K562 (cell line): ENCODE measurements around the gene CCDC9B. TPM values are rescaled to one million over a fixed set of nuclear protein-coding genes. Genes with fewer than 3 reads are reported as not detected.

Experiments used
- KAT7 ChIP-seq: sonication (generic); formaldehyde crosslinking; IDR thresholded peaks from 2 replicates; pipeline ENCODE4 v1.8.0; 2022; ENCODE audit warnings: missing genetic modification reagents, mild to moderate bottlenecking, borderline replicate concordance
- MTA3 ChIP-seq: fragments of 450-650 bp; formaldehyde crosslinking; IDR thresholded peaks from 2 replicates; pipeline ENCODE4 v1.6.1; 2017; ENCODE audit warnings: mild to moderate bottlenecking, borderline replicate concordance
- RAD21 ChIP-seq, 2 experiments: fragments of 250-450 bp in 1 of 2; fragments of 450-650 bp in 1 of 2; sonication (Bioruptor Pico) in 1 of 2; formaldehyde crosslinking in 1 of 2; IDR thresholded peaks in 1 of 2; conservative IDR thresholded peaks in 1 of 2; 2 replicates each; pipeline versions ENCODE4 v1.4.0 to v1.8.0; 2020 to 2022; ENCODE audit warnings: mild to moderate bottlenecking in 2 of 2, moderate library complexity in 1 of 2
- YY1 ChIP-seq, 3 experiments: IDR thresholded peaks; 2 replicates each; pipeline ENCODE4 v1.6.1; 2011; ENCODE audit warnings: low read length in 2 of 3, mild to moderate bottlenecking in 2 of 3, moderate library complexity in 2 of 3, borderline replicate concordance in 1 of 3, control low read depth in 1 of 3, low read depth in 1 of 3; ENCODE audit not compliant: insufficient read depth in 3 of 3, insufficient replicate concordance in 2 of 3, control insufficient read depth in 1 of 3, insufficient read length in 1 of 3; ENCODE audit errors: extremely low read depth in 1 of 3
- polyA plus RNA-seq, 8 experiments: library from polyadenylated mRNA; depleted of rRNA in 4 of 8; stranded (reverse) in 5 of 8; unstranded in 3 of 8; fragments of >200 nt; fragmentation: Nextera tagmentation in 2 of 8; fragmentation: Illumina TruSeq in 1 of 8; extraction: Ambion mirVana in 2 of 8; extraction: Trizol in 1 of 8; gene quantifications; 2 replicates each; pipeline versions ENCODE4 v1.2.1 to v1.2.3, GENCODE V29; 2011 to 2014; ENCODE audit warnings: inconsistent platforms in 1 of 8, missing spikeins in 1 of 8
- total RNA-seq, 7 experiments: library from RNA; depleted of rRNA in 6 of 7; stranded (reverse); fragments of >200 nt in 6 of 7; fragmentation: Illumina TruSeq in 2 of 7; extraction: Trizol in 2 of 7; gene quantifications; 2 replicates each; pipeline versions ENCODE4 v1.2.1 to v1.2.3, GENCODE V29; 2011 to 2021; ENCODE audit warnings: low replicate concordance in 1 of 7
- TF ChIP-seq, protein P1 (sequence below): fragments of 450-650 bp; IDR thresholded peaks from 2 replicates; pipeline ENCODE4 v1.6.1; 2017; ENCODE audit warnings: antibody characterized with exemption, mild to moderate bottlenecking
- TF ChIP-seq, protein P2 (sequence below): fragments of 450-650 bp; formaldehyde crosslinking; IDR thresholded peaks from 2 replicates; pipeline ENCODE4 v1.4.0; 2020; ENCODE audit warnings: mild to moderate bottlenecking, moderate library complexity

The CCDC9B gene
- total and polyA plus RNA-seq, 9 of the 15 experiments (the other 6 are each of a cell fraction or from before 2014, with no cell fraction given), result 0.01 to 0.47 (median 0.15) TPM; not detected in 1

DNA sequence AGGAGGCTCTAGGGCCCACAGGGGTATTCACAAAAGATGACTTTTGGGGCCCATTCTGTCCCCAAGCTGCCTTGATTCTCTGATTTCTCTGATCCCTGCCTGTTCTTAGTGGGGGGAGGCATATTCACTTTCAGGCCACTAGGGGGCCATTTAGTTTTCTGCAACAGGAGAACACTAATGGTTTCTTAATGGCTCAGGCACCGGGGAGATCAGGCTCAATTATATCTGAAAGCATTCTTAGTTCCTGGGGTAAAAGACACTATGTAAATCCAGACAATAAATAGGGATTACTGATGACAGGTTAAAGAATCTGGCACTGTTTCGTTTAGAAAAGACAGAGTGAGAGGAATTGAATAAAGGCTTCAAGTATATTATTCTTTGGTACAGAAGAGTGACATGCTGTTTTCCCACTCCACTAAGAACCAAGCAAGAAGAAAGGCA, 19.8 kb downstream of the CCDC9B start (continued):
- TF ChIP-seq, protein P1, sequence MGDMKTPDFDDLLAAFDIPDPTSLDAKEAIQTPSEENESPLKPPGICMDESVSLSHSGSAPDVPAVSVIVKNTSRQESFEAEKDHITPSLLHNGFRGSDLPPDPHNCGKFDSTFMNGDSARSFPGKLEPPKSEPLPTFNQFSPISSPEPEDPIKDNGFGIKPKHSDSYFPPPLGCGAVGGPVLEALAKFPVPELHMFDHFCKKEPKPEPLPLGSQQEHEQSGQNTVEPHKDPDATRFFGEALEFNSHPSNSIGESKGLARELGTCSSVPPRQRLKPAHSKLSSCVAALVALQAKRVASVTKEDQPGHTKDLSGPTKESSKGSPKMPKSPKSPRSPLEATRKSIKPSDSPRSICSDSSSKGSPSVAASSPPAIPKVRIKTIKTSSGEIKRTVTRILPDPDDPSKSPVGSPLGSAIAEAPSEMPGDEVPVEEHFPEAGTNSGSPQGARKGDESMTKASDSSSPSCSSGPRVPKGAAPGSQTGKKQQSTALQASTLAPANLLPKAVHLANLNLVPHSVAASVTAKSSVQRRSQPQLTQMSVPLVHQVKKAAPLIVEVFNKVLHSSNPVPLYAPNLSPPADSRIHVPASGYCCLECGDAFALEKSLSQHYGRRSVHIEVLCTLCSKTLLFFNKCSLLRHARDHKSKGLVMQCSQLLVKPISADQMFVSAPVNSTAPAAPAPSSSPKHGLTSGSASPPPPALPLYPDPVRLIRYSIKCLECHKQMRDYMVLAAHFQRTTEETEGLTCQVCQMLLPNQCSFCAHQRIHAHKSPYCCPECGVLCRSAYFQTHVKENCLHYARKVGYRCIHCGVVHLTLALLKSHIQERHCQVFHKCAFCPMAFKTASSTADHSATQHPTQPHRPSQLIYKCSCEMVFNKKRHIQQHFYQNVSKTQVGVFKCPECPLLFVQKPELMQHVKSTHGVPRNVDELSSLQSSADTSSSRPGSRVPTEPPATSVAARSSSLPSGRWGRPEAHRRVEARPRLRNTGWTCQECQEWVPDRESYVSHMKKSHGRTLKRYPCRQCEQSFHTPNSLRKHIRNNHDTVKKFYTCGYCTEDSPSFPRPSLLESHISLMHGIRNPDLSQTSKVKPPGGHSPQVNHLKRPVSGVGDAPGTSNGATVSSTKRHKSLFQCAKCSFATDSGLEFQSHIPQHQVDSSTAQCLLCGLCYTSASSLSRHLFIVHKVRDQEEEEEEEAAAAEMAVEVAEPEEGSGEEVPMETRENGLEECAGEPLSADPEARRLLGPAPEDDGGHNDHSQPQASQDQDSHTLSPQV, result 0 out of 2 replicates have a peak, but pooled peaks have one; percentile 16
- no peak for TF ChIP-seq KAT7
- TF ChIP-seq, protein P2, sequence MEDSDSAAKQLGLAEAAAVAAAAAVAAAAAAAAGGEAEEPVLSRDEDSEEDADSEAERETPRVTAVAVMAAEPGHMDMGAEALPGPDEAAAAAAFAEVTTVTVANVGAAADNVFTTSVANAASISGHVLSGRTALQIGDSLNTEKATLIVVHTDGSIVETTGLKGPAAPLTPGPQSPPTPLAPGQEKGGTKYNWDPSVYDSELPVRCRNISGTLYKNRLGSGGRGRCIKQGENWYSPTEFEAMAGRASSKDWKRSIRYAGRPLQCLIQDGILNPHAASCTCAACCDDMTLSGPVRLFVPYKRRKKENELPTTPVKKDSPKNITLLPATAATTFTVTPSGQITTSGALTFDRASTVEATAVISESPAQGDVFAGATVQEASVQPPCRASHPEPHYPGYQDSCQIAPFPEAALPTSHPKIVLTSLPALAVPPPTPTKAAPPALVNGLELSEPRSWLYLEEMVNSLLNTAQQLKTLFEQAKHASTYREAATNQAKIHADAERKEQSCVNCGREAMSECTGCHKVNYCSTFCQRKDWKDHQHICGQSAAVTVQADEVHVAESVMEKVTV (CRISPR knock-in tag), result peak; percentile 45; the same call in 1 of the 2 replicates
- TF ChIP-seq MTA3, result no peak
- peak in 1 of 3 experiments; percentile 26 for TF ChIP-seq YY1 (IDR thresholded peaks at IDR 0.05; ENCODE audit: borderline replicate concordance in 1 of 3, control insufficient read depth in 1 of 3, extremely low read depth in 1 of 3, insufficient read depth in 3 of 3, insufficient read length in 1 of 3, insufficient replicate concordance in 2 of 3, low read depth in 1 of 3, low read length in 2 of 3)
- TF ChIP-seq RAD21 (CRISPR knock-in tag; conservative IDR thresholded peaks at IDR 0.05 in 1 of 2, IDR thresholded peaks at IDR 0.05 in 1 of 2), result peak; percentile 68 to 76
